Liver (tissue), 9 donors: ENCODE measurements around the gene CHD5. TPM values are rescaled to one million over a fixed set of nuclear protein-coding genes. Genes with fewer than 3 reads are reported as not detected.

Experiments
- DNase-seq: peaks from one replicate; pipeline ENCODE4 v3.0.0-alpha.2; 2017; ENCODE audit warnings: low spot score
- H3K27ac ChIP-seq, 2 donors: one replicate each; pipeline ENCODE4 v1.7.0; 2013; ENCODE audit warnings: inconsistent platforms in 2 of 2, low read length in 2 of 2, control low read depth in 1 of 2, low read depth in 1 of 2, mild to moderate bottlenecking in 1 of 2
- H3K27me3 ChIP-seq, 4 donors: one replicate each; pipeline versions ENCODE4 v1.6.1 to v1.7.0; 2013; ENCODE audit warnings: low read length in 3 of 4, inconsistent platforms in 1 of 4, mild to moderate bottlenecking in 1 of 4, moderate library complexity in 1 of 4; ENCODE audit not compliant: control insufficient read depth in 4 of 4, insufficient read depth in 4 of 4
- H3K36me3 ChIP-seq, 4 donors: one replicate each; pipeline versions ENCODE4 v1.6.1 to v1.7.0; 2013; ENCODE audit warnings: low read length in 3 of 4, mild to moderate bottlenecking in 3 of 4, low read depth in 1 of 4, moderate library complexity in 1 of 4; ENCODE audit not compliant: control insufficient read depth in 4 of 4, insufficient read depth in 3 of 4
- H3K4me1 ChIP-seq, 4 donors: one replicate each; pipeline versions ENCODE4 v1.6.1 to v1.7.0; 2013; ENCODE audit warnings: low read length in 3 of 4, mild to moderate bottlenecking in 3 of 4, moderate library complexity in 1 of 4; ENCODE audit not compliant: control insufficient read depth in 4 of 4, insufficient read depth in 4 of 4
- H3K4me3 ChIP-seq, 3 donors: one replicate each; pipeline versions ENCODE4 v1.6.1 to v1.7.0; 2013; ENCODE audit warnings: low read length in 3 of 3, control low read depth in 1 of 3, low read depth in 1 of 3, mild to moderate bottlenecking in 1 of 3
- H3K9ac ChIP-seq, 2 donors: one replicate each; pipeline ENCODE4 v1.7.0; 2013; ENCODE audit warnings: low read length in 2 of 2, mild to moderate bottlenecking in 2 of 2, moderate library complexity in 2 of 2, control low read depth in 1 of 2, low read depth in 1 of 2
- H3K9me3 ChIP-seq, 4 donors: one replicate each; pipeline versions ENCODE4 v1.6.1 to v1.7.0; 2013; ENCODE audit warnings: low read length in 3 of 4; ENCODE audit not compliant: control insufficient read depth in 4 of 4
- FOXA1 ChIP-seq: IDR thresholded peaks from 2 replicates; pipeline ENCODE4 v1.6.1; 2016; ENCODE audit warnings: antibody characterized with exemption
- FOXA2 ChIP-seq: IDR thresholded peaks from 2 replicates; pipeline ENCODE4 v1.6.1; 2016; ENCODE audit warnings: antibody characterized with exemption
- HNF4G ChIP-seq: IDR thresholded peaks from 2 replicates; pipeline ENCODE4 v1.6.1; 2016; ENCODE audit warnings: antibody characterized with exemption
- REST ChIP-seq: IDR thresholded peaks from 2 replicates; pipeline ENCODE4 v1.6.1; 2016; ENCODE audit warnings: antibody characterized with exemption, mild to moderate bottlenecking
- TAF1 ChIP-seq: conservative IDR thresholded peaks from 2 replicates; pipeline ENCODE4 v1.6.1; 2016; ENCODE audit warnings: antibody characterized with exemption, mild to moderate bottlenecking
- ZBTB33 ChIP-seq: IDR thresholded peaks from 2 replicates; pipeline ENCODE4 v1.6.1; 2016; ENCODE audit warnings: antibody characterized with exemption
- WGBS: extraction: QIAGEN DNeasy Blood & Tissue Kit; methylation state at CpG from one replicate; pipeline ENCODE4 v1.1.7; 2013; 5-methylcytosine and 5-hydroxymethylcytosine counted together
- polyA plus RNA-seq, 2 donors: library from polyadenylated mRNA; stranded (reverse) in 1 of 2; unstranded in 1 of 2; fragments of 200-250 nt in 1 of 2; fragments of >200 nt in 1 of 2; fragmentation: Nextera tagmentation in 1 of 2; extraction: Ambion mirVana in 1 of 2; gene quantifications; one replicate each; pipeline versions ENCODE4 v1.2.1 to v1.2.3, GENCODE V29; 2013 to 2015
- total RNA-seq, 2 donors: library from RNA; depleted of rRNA; stranded (reverse); fragments of >200 nt; gene quantifications; one replicate each; pipeline ENCODE4 v1.2.3, GENCODE V29; 2014
- donor health status: healthy.
- donor health status: healthy.
- donor health status: healthy.
- donor health status: healthy.
- donor health status: healthy.

Gene CHD5
- total and polyA plus RNA-seq, 4 donors: under 0.01 to 0.08 TPM; not detected in 2

GRCh38 chr1:6144647-6145395, 35.3 kb downstream of the CHD5 start:
- no peak for TF ChIP-seq HNF4G
- no peak for DNase-seq
- Histone ChIP-seq H3K4me3 (no peak overlapping the region), H3K4me1 (peaks cover 0 to 4% (median 0%) of the 10 kb centered on the region in 4 donors), H3K9ac (no peak overlapping the region), H3K27me3 (no peaks in the 10 kb centered on the region), H3K36me3 (no peaks in the 10 kb centered on the region), H3K9me3 (no peaks in the 10 kb centered on the region), H3K27ac (no peak overlapping the region)
- 46% methylated on average over 16 of the region's 16 CpGs for WGBS

- 68% methylated on average over 7 of the region's 7 CpGs for WGBS
Measured at GRCh38 chr1:6144175-6144574, 35.9 kb downstream of the CHD5 start.

More at GRCh38 chr1:6144175-6144574, 35.9 kb downstream of the CHD5 start:
- Histone ChIP-seq H3K9me3 (no peaks in the 10 kb centered on the region), H3K36me3 (no peaks in the 10 kb centered on the region), H3K27me3 (no peaks in the 10 kb centered on the region), H3K27ac (no peak overlapping the region), H3K4me3 (no peak overlapping the region), H3K9ac (no peak overlapping the region), H3K4me1 (peaks cover 0 to 4% (median 0%) of the 10 kb centered on the region in 4 donors)
- no peak for DNase-seq
- TF ChIP-seq FOXA1 (no peak), FOXA2 (no peak), TAF1 (no peak), ZBTB33 (no peak), REST (no peak)
